ENCODE data around the gene DARS2.

- TF ChIP-seq REST (IDR thresholded peaks at IDR 0.05; ENCODE audit: low read depth), result no peak
- TF ChIP-seq NFIC (IDR thresholded peaks at IDR 0.05), result no peak
- TF ChIP-seq MAX (IDR thresholded peaks at IDR 0.05), result no peak
- no peak for TF ChIP-seq EGR1 (IDR thresholded peaks at IDR 0.05)
- no peak for TF ChIP-seq TEAD4 (IDR thresholded peaks at IDR 0.05)
- no peak for TF ChIP-seq EP300 (IDR thresholded peaks at IDR 0.05; ENCODE audit: borderline replicate concordance)
- no peak for TF ChIP-seq TCF12 (IDR thresholded peaks at IDR 0.05; ENCODE audit: low read depth)
- no peak for TF ChIP-seq ZBTB7A (IDR thresholded peaks at IDR 0.05; ENCODE audit: low read depth)
- no peak for TF ChIP-seq RAD21 (IDR thresholded peaks at IDR 0.05; ENCODE audit: low read depth)
- TF ChIP-seq TAF1 (IDR thresholded peaks at IDR 0.05; ENCODE audit: low read depth), result no peak
- no peak for TF ChIP-seq YY1 (IDR thresholded peaks at IDR 0.05; ENCODE audit: low read depth)
- no peak for TF ChIP-seq FOXM1 (IDR thresholded peaks at IDR 0.05; ENCODE audit: borderline replicate concordance, low read depth)
These were observed 47.0 kb downstream of the DARS2 start for GRCh38 chr1:173871500-173871899.

All from Ishikawa (cell line).